ENCODE measurements around the gene SBNO2.
A peak's percentile ranks its signal among the peaks of the same experiment; 100 is the strongest.

Gene SBNO2

GRCh38 chr19:1070931-1071791 is 102.9 kb downstream of the SBNO2 start:
- H3K4me1 ChIP-seq (ENCODE audit: control insufficient read depth, insufficient read depth, low read length): peaks cover 25% of the 10 kb centered on the region
- no peak overlapping the region for H3K9ac ChIP-seq (ENCODE audit: low read length in 2 of 2)
- H3K9me3 ChIP-seq (ENCODE audit: control insufficient read depth in 2 of 2, low read length in 2 of 2): no peaks in the 10 kb centered on the region
- peaks cover 34 to 61% of the 10 kb centered on the region in 2 donors for H3K27me3 ChIP-seq (ENCODE audit: control insufficient read depth in 1 of 2, insufficient read depth in 2 of 2, low read length in 2 of 2)
- H3K27ac ChIP-seq (ENCODE audit: low read length): no peak overlapping the region
- no peak overlapping the region for H3K4me3 ChIP-seq (ENCODE audit: low read length in 2 of 2)
- no peaks in the 10 kb centered on the region for H3K36me3 ChIP-seq (ENCODE audit: control insufficient read depth in 2 of 2, insufficient read depth in 2 of 2, low read length in 2 of 2)

GRCh38 chr19:1070576-1070930 is 103.5 kb downstream of the SBNO2 start:
- no peak overlapping the region for H3K4me3 ChIP-seq (ENCODE audit: low read length in 2 of 2)
- H3K27me3 ChIP-seq (ENCODE audit: control insufficient read depth in 1 of 2, insufficient read depth in 2 of 2, low read length in 2 of 2): peaks cover 39 to 65% of the 10 kb centered on the region in 2 donors

GRCh38 chr19:1069009-1069779 is 104.9 kb downstream of the SBNO2 start:
- H3K4me3 ChIP-seq (ENCODE audit: low read length in 2 of 2): no peak overlapping the region
- no peaks in the 10 kb centered on the region for H3K36me3 ChIP-seq (ENCODE audit: control insufficient read depth in 2 of 2, insufficient read depth in 2 of 2, low read length in 2 of 2)
- H3K9ac ChIP-seq (ENCODE audit: low read length in 2 of 2): no peak overlapping the region
- no peak overlapping the region for H3K27ac ChIP-seq (ENCODE audit: low read length)
- H3K27me3 ChIP-seq (ENCODE audit: control insufficient read depth in 1 of 2, insufficient read depth in 2 of 2, low read length in 2 of 2): peaks cover 45 to 79% of the 10 kb centered on the region in 2 donors
- H3K4me1 ChIP-seq (ENCODE audit: control insufficient read depth, insufficient read depth, low read length): peaks cover 30% of the 10 kb centered on the region
- H3K9me3 ChIP-seq (ENCODE audit: control insufficient read depth in 2 of 2, low read length in 2 of 2): no peaks in the 10 kb centered on the region

More at GRCh38 chr19:1070576-1070930, 103.5 kb downstream of the SBNO2 start:
- peaks cover 25% of the 10 kb centered on the region for H3K4me1 ChIP-seq (ENCODE audit: control insufficient read depth, insufficient read depth, low read length)
- H3K9me3 ChIP-seq (ENCODE audit: control insufficient read depth in 2 of 2, low read length in 2 of 2): no peaks in the 10 kb centered on the region
- H3K36me3 ChIP-seq (ENCODE audit: control insufficient read depth in 2 of 2, insufficient read depth in 2 of 2, low read length in 2 of 2): no peaks in the 10 kb centered on the region
- no peak overlapping the region for H3K27ac ChIP-seq (ENCODE audit: low read length)
- H3K9ac ChIP-seq (ENCODE audit: low read length in 2 of 2): no peak overlapping the region

GRCh38 chr19:1068009-1069001 is 105.8 kb downstream of the SBNO2 start:
- no peaks in the 10 kb centered on the region for H3K9me3 ChIP-seq (ENCODE audit: control insufficient read depth in 2 of 2, low read length in 2 of 2)
- peaks cover 30% of the 10 kb centered on the region for H3K4me1 ChIP-seq (ENCODE audit: control insufficient read depth, insufficient read depth, low read length)
- H3K36me3 ChIP-seq (ENCODE audit: control insufficient read depth in 2 of 2, insufficient read depth in 2 of 2, low read length in 2 of 2): no peaks in the 10 kb centered on the region
- peaks cover 47 to 79% of the 10 kb centered on the region in 2 donors for H3K27me3 ChIP-seq (ENCODE audit: control insufficient read depth in 1 of 2, insufficient read depth in 2 of 2, low read length in 2 of 2)
- H3K4me3 ChIP-seq (ENCODE audit: low read length in 2 of 2): no peak overlapping the region
- no peak overlapping the region for H3K27ac ChIP-seq (ENCODE audit: low read length)
- no peak overlapping the region for H3K9ac ChIP-seq (ENCODE audit: low read length in 2 of 2)

GRCh38 chr19:1067341-1067957 is 106.6 kb downstream of the SBNO2 start:
- Histone ChIP-seq H3K9me3 (ENCODE audit: control insufficient read depth in 2 of 2, low read length in 2 of 2) (no peaks in the 10 kb centered on the region), H3K9ac (ENCODE audit: low read length in 2 of 2) (no peak overlapping the region), H3K4me3 (ENCODE audit: low read length in 2 of 2) (peak overlapping the region in 1 of 2 donors; percentile 44), H3K27me3 (ENCODE audit: control insufficient read depth in 1 of 2, insufficient read depth in 2 of 2, low read length in 2 of 2) (peaks cover 45 to 73% of the 10 kb centered on the region in 2 donors), H3K27ac (ENCODE audit: low read length) (no peak overlapping the region), H3K4me1 (ENCODE audit: control insufficient read depth, insufficient read depth, low read length) (peaks cover 30% of the 10 kb centered on the region), H3K36me3 (ENCODE audit: control insufficient read depth in 2 of 2, insufficient read depth in 2 of 2, low read length in 2 of 2) (no peaks in the 10 kb centered on the region)

GRCh38 chr19:1066748-1067340 is 107.2 kb downstream of the SBNO2 start, which contains the start of gene ARHGAP45:
Gene ARHGAP45, plus strand, starts transcription at chr19:1067167. Its CDS starts 239 bp downstream, at chr19:1067406.
- no peak within 1 kb of the TSS for H3K27ac ChIP-seq (ENCODE audit: low read length)
- no peaks in the 10 kb centered on the region for H3K36me3 ChIP-seq (ENCODE audit: control insufficient read depth in 2 of 2, insufficient read depth in 2 of 2, low read length in 2 of 2)
- no peak within 1 kb of the TSS for H3K9ac ChIP-seq (ENCODE audit: low read length in 2 of 2)
- peaks cover 43 to 67% of the 10 kb centered on the region in 2 donors for H3K27me3 ChIP-seq (ENCODE audit: control insufficient read depth in 1 of 2, insufficient read depth in 2 of 2, low read length in 2 of 2)
- H3K9me3 ChIP-seq (ENCODE audit: control insufficient read depth in 2 of 2, low read length in 2 of 2): no peaks in the 10 kb centered on the region
- H3K4me3 ChIP-seq (ENCODE audit: low read length in 2 of 2): peak within 1 kb of the TSS in 1 of 2 donors; percentile 44
- peaks cover 30% of the 10 kb centered on the region for H3K4me1 ChIP-seq (ENCODE audit: control insufficient read depth, insufficient read depth, low read length)

GRCh38 chr19:1066251-1066747 is 107.8 kb downstream of the SBNO2 start:
- no peak overlapping the region for H3K9ac ChIP-seq (ENCODE audit: low read length in 2 of 2)
- H3K27ac ChIP-seq (ENCODE audit: low read length): no peak overlapping the region
- H3K4me3 ChIP-seq (ENCODE audit: low read length in 2 of 2): no peak overlapping the region
- H3K36me3 ChIP-seq (ENCODE audit: control insufficient read depth in 2 of 2, insufficient read depth in 2 of 2, low read length in 2 of 2): no peaks in the 10 kb centered on the region
- H3K9me3 ChIP-seq (ENCODE audit: control insufficient read depth in 2 of 2, low read length in 2 of 2): no peaks in the 10 kb centered on the region
- H3K27me3 ChIP-seq (ENCODE audit: control insufficient read depth in 1 of 2, insufficient read depth in 2 of 2, low read length in 2 of 2): peaks cover 43 to 63% of the 10 kb centered on the region in 2 donors
- peaks cover 25% of the 10 kb centered on the region for H3K4me1 ChIP-seq (ENCODE audit: control insufficient read depth, insufficient read depth, low read length)

- H3K27me3 ChIP-seq (ENCODE audit: control insufficient read depth in 1 of 2, insufficient read depth in 2 of 2, low read length in 2 of 2): peaks cover 40 to 57% of the 10 kb centered on the region in 2 donors
- peaks cover 21% of the 10 kb centered on the region for H3K4me1 ChIP-seq (ENCODE audit: control insufficient read depth, insufficient read depth, low read length)
- no peaks in the 10 kb centered on the region for H3K36me3 ChIP-seq (ENCODE audit: control insufficient read depth in 2 of 2, insufficient read depth in 2 of 2, low read length in 2 of 2)
- H3K9me3 ChIP-seq (ENCODE audit: control insufficient read depth in 2 of 2, low read length in 2 of 2): no peaks in the 10 kb centered on the region
- H3K9ac ChIP-seq (ENCODE audit: low read length in 2 of 2): no peak overlapping the region
- H3K4me3 ChIP-seq (ENCODE audit: low read length in 2 of 2): no peak overlapping the region
- no peak overlapping the region for H3K27ac ChIP-seq (ENCODE audit: low read length)
These were observed 108.4 kb downstream of the SBNO2 start for GRCh38 chr19:1065606-1066109.

All from stomach smooth muscle (tissue), 2 donors.